GM12892 (cell line): ENCODE measurements around the gene STK39.

ENCODE experiments used
- DNase-seq: peaks from one replicate; pipeline ENCODE4 v3.0.0; 2011; ENCODE audit not compliant: insufficient read length
- FAIRE-seq: peaks from 2 replicates; lab custom pipeline; 2011; peaks lifted over from hg19 to GRCh38; lab: Jason Lieb, UNC
- POLR2A ChIP-seq: IDR thresholded peaks from 2 replicates; pipeline ENCODE4 v1.6.1; 2011; ENCODE audit warnings: low read depth, low read length, control low read depth
- POLR2AphosphoS5 ChIP-seq: IDR thresholded peaks from 2 replicates; pipeline ENCODE4 v1.6.1; 2011; ENCODE audit warnings: low read depth, low read length, control low read depth
- TAF1 ChIP-seq: IDR thresholded peaks from 2 replicates; pipeline ENCODE4 v1.6.1; 2011; ENCODE audit warnings: low read depth, mild to moderate bottlenecking, control low read depth, low read length, borderline replicate concordance

The STK39 gene

DNA sequence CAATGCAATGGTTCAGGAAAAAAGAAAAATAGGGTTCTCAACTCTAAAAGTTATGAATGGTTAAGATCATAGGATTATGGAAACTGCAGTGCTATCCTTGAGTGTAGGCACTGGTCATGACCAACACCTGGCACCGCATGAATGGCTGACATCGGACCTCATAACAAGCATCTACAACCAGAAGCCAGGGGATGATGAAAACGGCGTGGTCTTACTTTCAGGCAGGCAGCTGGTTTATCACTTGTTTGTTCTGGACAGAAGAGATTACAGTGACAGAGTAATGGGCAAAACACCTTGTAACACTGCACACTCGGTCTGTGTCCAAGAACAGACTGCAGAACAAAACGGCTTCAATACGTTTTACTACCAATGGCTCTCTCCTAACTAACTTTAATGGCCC is 132.8 kb downstream of the STK39 start:
- TF ChIP-seq POLR2AphosphoS5 (no peak), TAF1 (no peak), POLR2A (no peak)
- FAIRE-seq (no peak), DNase-seq (no peak)

DNA sequence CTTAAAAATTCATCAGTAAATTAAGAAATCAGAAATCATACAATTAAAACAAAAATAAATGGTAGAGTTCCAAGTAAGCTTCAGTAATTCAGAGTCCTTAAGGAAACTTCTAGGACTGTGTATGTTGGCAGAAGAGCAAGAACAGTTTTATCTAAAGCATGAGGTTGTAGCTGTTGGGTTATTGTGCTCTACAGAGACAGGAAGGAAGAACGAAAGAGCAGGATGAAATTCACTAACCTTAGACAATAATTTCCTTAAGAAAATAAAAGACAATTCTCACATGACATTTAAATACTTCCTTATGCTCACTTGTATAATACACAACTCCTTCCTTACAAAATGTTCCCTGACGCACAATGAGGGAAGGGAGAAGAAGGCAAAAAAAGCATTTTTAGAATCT is 133.4 kb downstream of the STK39 start:
- no peak for FAIRE-seq
- DNase-seq: no peak
- no peak for TF ChIP-seq POLR2A
- no peak for TF ChIP-seq TAF1
- no peak for TF ChIP-seq POLR2AphosphoS5

GRCh38 chr2:168107322-168107721 is 140.1 kb downstream of the STK39 start:
- FAIRE-seq (no peak), DNase-seq (no peak)
- TF ChIP-seq TAF1 (no peak), POLR2A (no peak), POLR2AphosphoS5 (no peak)

DNA sequence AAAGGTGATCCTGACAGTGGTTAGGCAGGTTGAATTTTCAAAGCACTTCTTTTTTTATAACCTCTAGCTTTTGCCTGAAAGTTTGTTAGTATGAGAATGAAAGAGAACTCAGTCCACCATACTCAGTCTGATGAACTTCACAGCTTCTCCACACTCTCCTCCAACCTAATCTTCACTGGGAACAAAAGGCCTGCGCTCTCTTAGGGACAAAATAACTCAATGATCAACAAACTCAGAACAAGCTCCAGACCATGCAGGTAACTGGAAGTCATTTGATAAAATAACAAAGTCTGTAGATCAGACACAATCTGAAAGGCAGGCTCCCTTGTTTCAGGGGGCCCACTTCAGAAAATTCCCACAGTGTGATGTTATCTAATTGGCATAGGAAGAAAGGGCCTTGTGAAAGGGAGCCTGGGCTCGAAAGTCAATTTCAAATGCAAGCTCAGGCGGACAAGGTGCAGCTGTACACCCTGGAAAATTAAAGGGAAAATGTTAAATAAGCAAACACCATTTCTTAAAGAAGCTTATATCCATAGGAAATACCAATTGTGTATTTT is 142.2 kb downstream of the STK39 start:
- TF ChIP-seq POLR2A (no peak), POLR2AphosphoS5 (no peak), TAF1 (no peak)
- DNase-seq: no peak
- no peak for FAIRE-seq

- no peak for FAIRE-seq
- DNase-seq: no peak
- TF ChIP-seq TAF1 (no peak), POLR2A (no peak), POLR2AphosphoS5 (no peak)
Measured at GRCh38 chr2:168097431-168097830, 150.0 kb downstream of the STK39 start.

- FAIRE-seq (no peak), DNase-seq (no peak)
- TF ChIP-seq TAF1 (no peak), POLR2AphosphoS5 (no peak), POLR2A (no peak)
Measured at GRCh38 chr2:168096158-168096557, 151.2 kb downstream of the STK39 start.

DNA sequence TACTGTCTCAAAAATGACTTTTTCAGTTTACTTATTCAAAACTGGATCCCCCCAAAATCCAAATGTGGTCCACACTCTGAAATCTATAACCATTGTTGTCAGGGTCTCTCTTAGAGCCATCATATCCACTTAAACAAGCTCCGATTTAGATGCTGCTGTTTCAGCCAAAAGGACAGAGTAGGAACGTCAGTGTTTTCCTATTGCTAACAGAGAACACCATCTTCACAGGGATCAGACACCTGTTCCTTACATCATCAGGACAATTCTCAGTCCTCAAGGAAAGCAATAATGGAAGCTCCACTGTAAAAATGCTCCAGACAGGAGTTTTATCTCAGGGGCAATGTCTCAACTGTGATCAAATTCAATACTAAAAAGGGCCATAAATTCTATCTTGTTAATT is 155.4 kb downstream of the STK39 start:
- DNase-seq: no peak
- FAIRE-seq: no peak
- TF ChIP-seq POLR2A (no peak), POLR2AphosphoS5 (no peak), TAF1 (no peak)

DNA sequence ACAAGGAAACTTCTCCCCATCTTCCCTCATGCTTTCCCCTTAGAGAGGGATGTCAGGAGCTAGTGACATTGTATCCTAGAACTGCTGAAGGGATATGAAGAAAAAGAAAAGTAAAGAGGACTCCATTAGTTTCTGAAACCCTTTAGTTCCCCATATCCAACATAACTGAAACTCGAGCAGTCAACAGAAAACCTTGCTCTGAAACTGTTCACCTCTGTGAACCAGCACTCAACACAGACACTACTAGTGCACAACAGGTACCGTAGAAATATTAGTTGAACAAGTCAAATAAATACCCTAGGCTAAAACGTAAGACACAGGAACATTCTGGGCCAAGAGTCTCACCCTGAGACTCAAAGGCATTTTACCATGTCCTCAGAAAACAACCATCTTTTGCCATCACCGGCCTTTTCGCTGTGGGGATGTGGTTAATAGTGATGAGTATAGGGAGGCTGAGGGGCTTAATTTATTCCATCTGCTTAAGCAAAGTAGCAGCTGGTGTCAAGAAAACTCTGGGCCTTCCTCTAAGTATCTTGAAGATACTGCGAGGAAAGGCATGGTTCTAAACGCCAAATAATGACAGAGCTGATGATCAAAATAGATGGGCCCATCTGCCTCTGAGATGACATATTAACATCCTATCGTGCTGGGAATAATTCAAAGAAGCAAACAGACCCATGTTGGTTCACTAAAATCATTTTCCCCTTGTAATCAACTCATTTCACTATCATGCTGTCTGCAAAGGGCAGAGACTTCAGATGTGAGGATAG is 156.8 kb downstream of the STK39 start:
- TF ChIP-seq POLR2AphosphoS5 (no peak), TAF1 (no peak), POLR2A (no peak)
- DNase-seq (no peak), FAIRE-seq (no peak)

GRCh38 chr2:168089200-168089599 is 158.2 kb downstream of the STK39 start:
- DNase-seq (no peak), FAIRE-seq (no peak)
- TF ChIP-seq POLR2A (no peak), POLR2AphosphoS5 (no peak), TAF1 (no peak)

DNA sequence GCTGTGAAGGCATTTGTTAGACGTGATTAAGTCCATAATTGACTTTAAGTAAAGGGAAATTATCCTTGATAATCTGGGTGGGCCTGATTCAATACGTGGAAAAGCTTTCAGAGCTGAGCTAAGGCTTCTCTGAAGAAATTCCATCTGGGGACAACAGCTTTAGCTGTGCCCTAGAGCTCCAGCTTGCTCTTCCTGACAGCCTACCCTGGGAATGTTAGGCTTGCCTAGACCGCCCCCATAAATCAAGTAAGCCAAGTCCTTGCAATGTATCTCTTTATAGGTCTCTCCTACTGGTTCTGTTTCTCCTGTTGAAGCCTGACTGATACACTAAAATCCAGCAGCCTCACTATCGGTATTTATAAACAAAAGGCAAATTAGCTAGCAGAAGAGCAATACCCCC is 160.0 kb downstream of the STK39 start:
- no peak for FAIRE-seq
- no peak for TF ChIP-seq POLR2A
- no peak for TF ChIP-seq POLR2AphosphoS5
- TF ChIP-seq TAF1: no peak
- no peak for DNase-seq

DNA sequence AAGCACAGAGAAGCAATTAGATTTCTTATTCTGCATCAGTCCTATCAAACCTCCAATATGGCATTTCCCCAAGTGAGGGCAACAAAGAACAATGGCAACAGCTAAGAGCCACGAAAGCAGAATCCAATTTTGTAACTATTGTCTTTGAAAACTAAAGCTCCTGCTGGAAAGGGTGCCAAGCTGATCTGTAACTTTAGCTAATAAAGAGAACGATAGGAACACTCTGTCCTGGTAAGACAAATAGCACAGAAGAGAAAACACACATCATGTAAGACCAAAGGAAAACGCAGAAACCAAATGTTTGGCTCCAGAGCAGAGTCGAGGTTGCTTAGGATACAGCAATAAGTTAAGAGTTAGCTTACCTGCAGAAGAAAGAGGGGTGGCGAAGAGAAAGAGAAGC is 160.5 kb downstream of the STK39 start:
- no peak for FAIRE-seq
- TF ChIP-seq POLR2A (no peak), TAF1 (no peak), POLR2AphosphoS5 (no peak)
- no peak for DNase-seq

GRCh38 chr2:168085801-168086361 is 161.5 kb downstream of the STK39 start:
- no peak for DNase-seq
- TF ChIP-seq TAF1 (no peak), POLR2A (no peak), POLR2AphosphoS5 (no peak)
- no peak for FAIRE-seq
